CD1c-positive myeloid dendritic cell (primary cell): ENCODE data around the gene MAP4K4.
A peak's percentile ranks its signal among the peaks of the same experiment; 100 is the strongest.
"Not testable (repeated sequence)": the region's sequence is repeated elsewhere in the genome, so short reads cannot be mapped to it uniquely, and the experiment has no call there.

Experiments
- DNase-seq: peaks from one replicate; pipeline ENCODE4 v3.0.0-alpha.2; 2016; ENCODE audit errors: extremely low spot score

MAP4K4 gene

DNA sequence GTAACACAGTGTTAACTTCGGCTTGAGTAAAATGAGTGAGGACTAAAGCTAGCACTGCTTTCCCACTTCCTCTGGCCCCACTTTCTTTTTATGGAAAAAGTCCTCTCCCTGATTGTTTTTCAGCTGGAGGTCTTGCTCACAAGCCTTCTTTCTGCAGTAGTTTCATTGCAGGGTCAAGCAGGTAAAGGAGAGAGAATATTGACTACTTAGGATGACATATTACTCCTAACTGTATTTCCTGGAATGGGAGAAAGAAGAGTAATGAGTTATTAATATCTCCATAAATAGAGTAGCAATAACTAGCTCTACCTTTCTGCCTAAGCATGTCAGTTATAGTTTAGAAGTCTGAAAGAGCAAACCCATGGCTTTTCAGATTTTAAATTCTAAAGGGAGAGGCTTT lies 45.0 kb downstream of the MAP4K4 start:
- DNase-seq = no peak

- no peak for DNase-seq
These were observed 45.8 kb downstream of the MAP4K4 start for GRCh38 chr2:101743288-101743687.

DNA sequence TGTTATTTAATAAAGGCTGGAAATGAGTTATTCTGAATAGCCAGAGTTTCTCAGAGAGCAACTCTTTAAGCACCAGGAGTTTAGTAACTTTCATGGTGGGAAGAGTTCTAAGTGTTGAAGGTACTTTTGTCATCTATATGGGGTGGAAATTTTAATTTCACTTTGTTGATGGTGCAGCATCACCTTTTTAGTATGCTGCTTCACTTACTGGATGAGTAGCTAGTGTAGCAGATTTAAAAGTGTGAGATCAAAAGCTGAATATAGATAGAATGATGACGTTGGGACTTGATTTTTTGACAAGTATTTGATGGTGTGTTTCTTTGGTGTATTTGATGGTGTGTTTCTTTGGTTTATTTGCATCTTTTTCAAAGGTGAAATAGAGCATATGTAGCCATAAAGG lies 47.3 kb downstream of the MAP4K4 start:
- DNase-seq = no peak

- DNase-seq = no peak
These were observed 48.5 kb downstream of the MAP4K4 start for GRCh38 chr2:101745711-101746694.

DNA sequence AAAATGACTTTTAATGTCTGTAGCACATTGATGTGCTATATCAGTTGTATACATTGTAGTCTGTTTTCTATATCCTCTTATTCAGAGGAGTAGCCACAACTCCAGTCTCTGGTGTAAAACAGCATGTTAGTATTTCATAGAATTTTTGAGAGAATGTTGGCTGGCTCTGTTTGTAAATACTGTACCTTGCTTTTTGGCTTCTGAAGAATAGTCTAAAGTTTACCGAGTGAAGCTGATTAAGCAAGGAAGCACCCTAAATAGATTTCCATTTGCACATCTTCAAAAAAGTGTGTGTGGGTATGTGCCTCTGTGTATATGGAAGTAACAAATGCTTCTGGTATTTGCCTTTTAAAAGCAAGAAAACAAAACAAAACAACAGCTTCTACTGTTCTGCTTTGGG lies 50.5 kb downstream of the MAP4K4 start:
- DNase-seq = no peak

DNA sequence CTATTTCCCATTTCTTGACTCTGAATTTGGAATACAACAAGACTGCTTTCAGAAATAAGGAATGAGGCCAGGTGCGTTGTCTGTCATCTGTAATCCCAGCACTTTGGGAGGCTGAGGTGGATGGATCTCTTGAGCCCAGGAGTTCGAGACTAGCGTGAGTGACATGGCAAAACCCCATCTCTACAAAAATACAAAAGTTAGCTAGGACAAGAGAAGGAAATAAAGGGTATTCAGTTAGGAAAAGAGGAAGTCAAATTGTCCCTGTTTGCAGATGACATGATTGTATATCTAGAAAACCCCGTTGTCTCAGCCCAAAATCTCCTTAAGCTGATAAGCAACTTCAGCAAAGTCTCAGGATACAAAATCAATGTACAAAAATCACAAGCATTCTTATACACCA lies 51.0 kb downstream of the MAP4K4 start:
- DNase-seq = not testable (repeated sequence)

- DNase-seq = no peak
These were observed 53.2 kb downstream of the MAP4K4 start for GRCh38 chr2:101750688-101751087.

- DNase-seq = no peak
These were observed 53.8 kb downstream of the MAP4K4 start for GRCh38 chr2:101751276-101751815.

DNA sequence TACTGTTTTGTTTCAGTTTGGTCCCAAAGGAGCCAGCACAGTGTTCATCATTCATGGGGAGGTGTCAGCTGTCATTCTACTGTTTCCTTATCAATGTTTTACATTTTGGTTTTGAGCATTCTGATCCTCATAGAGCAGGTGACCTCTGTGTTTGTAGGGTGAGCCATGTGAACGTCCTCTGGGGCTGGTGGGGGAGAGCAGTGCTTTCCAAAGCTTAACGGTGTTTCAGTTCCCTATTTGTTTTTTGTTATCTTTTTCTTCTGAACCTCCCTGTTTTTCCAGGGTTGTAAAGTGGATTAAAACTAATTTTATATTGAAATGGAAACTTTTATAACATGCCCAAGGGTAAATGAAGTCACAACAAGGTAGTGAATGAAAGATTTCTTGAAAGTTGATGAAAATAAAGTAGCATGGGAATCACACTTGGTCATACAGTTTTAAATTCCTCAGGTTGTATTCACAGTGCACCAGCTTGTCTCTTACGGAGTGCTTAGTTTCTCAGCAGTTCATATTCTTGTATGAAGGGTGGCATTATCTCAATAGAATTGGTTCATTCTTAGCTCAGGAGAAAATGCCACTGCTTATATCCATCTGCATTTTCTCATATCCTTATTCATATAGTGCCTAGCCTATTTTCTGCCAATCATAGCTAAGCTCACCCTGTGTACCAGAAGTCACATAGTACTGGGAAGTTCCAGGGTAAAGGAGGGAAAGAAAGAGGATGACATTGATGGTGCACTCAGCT lies 54.5 kb downstream of the MAP4K4 start:
- DNase-seq = peak; percentile 21

DNA sequence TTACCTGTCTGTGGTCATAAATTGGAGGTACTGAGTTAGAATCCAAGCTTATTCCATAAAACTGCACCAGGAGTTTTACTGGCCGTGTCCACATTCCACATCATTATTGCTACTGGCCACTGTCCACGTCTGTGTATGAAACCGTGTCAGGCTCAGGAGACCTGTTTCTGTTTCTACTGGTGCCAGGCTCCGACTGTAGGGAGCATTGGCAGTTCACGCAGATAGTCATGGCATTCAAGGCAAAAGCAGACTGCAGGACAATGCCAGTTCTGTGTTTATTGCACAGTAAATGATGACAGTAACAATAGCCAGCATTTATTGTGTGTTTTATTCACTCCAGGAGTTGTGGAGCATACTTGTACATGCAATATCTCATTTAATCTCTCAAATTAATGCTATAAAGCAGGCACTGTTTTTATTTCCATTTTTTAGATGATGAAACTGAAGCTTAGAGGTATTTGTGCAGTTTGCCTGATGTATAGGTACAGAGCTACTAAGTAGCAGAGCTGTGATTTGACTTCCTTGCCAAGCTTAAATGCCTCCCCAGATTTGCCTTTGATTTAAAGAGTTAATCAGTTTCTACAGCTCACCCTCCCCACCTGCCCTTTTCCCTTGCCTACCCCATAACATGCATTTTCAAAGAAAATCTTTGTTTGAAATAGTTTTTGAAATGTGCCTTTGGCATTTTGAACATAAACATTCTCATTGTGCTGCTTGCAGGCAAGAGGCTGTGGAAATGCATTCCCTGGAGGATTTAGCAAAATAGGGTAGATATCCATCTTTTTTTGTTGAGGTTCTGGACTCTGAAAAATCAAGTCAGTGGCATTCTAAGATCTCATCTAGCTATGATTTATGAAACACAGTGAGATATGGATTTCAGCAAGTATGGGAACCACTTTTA lies 55.5 kb downstream of the MAP4K4 start:
- DNase-seq = no peak

DNA sequence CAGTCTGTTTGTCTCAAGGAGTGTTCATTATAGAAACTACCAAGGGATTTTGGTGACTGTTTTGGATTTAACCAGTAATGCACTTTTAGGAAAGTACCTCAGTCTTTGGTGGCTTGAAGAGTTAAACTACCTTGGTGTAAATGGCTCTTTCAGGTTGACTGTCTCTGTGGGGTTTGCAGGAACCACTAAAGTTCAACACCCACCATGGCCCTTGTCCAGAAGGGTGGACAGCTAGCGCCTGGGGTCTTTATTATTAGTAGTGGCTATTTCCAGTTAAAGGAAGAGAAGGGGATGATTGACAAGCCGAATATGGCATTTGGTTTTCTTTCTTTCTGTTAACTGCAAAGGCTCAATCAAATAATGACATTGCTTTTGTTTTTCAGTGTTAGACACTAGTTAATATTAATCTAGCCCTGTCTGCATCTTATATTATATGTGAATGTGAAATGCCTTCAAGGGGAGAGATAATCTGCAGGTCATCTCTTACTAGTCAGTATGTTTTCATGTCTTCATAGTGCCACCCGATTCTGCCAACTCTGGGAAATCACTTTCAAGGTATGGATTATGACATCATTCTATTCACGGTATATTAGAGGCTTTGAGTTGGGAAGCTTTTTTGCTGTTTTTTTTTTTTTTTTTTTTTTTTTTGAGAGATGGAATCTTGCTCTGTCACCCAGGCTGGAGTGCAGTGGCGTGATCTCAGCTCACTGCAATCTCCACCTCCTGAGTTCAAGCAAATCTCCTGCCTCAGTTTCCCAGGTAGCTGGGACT lies 56.4 kb downstream of the MAP4K4 start:
- no peak for DNase-seq

DNA sequence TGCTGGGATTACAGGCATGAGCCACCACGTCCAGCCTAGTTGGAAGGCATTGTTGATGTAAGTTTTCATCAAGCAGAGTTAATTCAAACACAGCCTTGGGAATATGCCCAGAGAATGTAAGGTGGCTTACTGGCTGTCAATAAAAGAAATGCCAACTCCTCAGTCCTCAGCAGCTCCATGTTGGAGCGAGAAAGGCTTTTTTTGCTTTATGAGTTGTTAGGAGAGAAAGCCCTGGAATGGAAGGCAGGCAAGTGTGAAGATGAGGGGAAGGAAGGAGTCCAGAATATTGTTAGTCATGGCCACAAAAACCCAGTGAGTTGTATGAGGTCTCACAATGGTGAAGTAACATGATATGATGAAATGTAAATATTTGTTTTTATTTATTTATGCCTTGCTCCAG lies 57.1 kb downstream of the MAP4K4 start:
- no peak for DNase-seq

- no peak for DNase-seq
These were observed 58.8 kb downstream of the MAP4K4 start for GRCh38 chr2:101756266-101756665.

DNA sequence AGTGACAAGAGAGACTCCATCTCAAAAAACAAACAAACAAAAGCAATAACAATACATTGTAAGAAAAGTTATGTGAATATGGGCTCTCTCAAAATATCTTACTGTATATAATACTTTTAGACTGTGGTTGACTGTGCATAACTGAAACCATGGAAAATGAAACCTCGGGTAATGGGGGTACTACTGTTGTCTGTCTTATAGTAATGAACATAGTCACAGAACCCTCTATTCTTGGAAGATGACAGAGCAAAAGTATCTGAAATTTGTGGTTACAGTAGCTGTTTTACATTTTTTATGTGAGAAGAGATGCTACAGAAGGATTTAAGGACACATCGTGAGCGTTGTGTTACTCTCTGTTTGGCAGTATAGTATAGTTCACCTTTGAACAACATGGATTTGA lies 60.5 kb downstream of the MAP4K4 start:
- no peak for DNase-seq

- DNase-seq = no peak
These were observed 61.7 kb downstream of the MAP4K4 start for GRCh38 chr2:101759162-101759561.

DNA sequence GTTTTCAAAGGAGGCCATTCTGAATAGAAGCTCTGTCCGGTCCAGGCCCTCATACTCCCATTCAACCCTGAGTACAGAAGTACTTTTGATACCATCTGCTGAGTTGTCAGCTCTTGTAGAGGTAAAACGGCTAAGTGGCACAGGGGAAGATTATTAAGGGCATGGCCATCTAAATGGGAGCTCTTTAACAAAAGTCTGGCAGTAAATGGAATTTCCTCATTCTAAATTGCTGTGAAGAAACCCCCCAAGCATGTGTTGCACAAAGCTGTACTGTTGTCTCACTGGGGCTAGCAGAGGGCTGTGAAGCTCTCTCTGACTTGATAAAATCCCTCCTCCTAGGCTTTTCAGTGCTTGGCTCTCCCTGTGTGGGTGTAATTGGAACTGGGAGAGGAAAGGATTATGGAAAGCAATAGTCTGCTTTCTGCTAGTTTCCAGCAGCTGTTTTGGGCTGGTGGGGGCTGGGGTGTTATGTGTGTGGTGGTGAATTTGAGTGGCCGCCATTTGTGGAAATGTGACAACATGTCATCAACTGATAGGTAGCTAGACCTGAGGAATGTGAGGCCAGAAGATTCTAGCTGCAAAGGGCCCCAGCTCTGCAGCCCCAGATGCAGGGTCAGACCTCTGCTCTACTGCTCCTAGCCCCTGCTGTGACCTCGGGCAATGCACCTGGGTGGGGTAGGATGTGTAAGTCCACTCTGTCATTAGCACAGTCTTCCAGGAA lies 65.1 kb downstream of the MAP4K4 start:
- DNase-seq = no peak

GRCh38 chr2:101763496-101764333 lies 66.2 kb downstream of the MAP4K4 start:
- peak; percentile 77 for DNase-seq

DNA sequence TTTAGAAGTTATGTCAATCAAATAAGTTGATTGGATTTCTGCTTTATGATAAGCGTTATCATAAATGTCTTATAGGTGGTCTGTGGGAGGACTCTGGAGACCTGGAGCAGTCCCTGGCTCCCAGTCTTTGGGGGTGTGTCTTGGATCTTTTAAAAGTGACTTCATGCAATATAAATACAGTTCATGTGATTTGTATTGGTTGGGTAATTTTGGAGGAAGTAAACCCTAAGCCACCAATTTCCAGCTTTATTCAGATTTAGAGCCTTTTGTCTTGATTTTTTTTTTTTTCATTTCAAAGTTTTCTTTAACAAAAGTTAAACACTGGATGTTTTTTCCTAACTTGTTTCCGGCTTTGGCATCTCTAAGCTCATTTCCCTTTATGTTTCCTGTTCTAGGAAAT lies 68.8 kb downstream of the MAP4K4 start:
- peak; percentile 35 for DNase-seq
